GM12891 (cell line): Measurements from ENCODE around the gene KCNQ2.

Experiments used
- PAX5 ChIP-seq: IDR thresholded peaks from 2 replicates; pipeline ENCODE4 v1.6.1; 2011; ENCODE audit warnings: low read length, moderate library complexity, mild to moderate bottlenecking; ENCODE audit not compliant: insufficient read depth, severe bottlenecking
- POLR2A ChIP-seq: IDR thresholded peaks from 2 replicates; pipeline ENCODE4 v1.6.1; 2011; ENCODE audit warnings: low read depth, low read length, control low read depth
- POLR2AphosphoS5 ChIP-seq: IDR thresholded peaks from 2 replicates; pipeline ENCODE4 v1.6.1; 2011; ENCODE audit warnings: low read depth, low read length, control low read depth
- TAF1 ChIP-seq: IDR thresholded peaks from 2 replicates; pipeline ENCODE4 v1.6.1; 2011; ENCODE audit warnings: low read depth, low read length, control low read depth

- TF ChIP-seq PAX5, result no peak
- no peak for TF ChIP-seq POLR2A
- TF ChIP-seq POLR2AphosphoS5, result no peak
- no peak for TF ChIP-seq TAF1
Observed at GRCh38 chr20:63403403-63404105, 68.9 kb downstream of the KCNQ2 start.
